DMS153 treated with DMSO at 0.1 percent for 48 hours (cell line): ENCODE results near the gene REXO1.
"Not testable (repeated sequence)": the region's sequence is repeated elsewhere in the genome, so short reads cannot be mapped to it uniquely, and the experiment has no call there.

Experiments
- DNase-seq: peaks from one replicate; lab custom pipeline; 2025; ENCODE audit not compliant: unreplicated experiment; lab: John Stamatoyannopoulos, UW

Gene REXO1

GRCh38 chr19:1814391-1814790 lies 33.9 kb downstream of the REXO1 start:
- DNase-seq: no peak

- DNase-seq: no peak
Measured at GRCh38 chr19:1813192-1814182, 34.8 kb downstream of the REXO1 start.

- peak; percentile 66 for DNase-seq
Measured at GRCh38 chr19:1812426-1813191, 35.7 kb downstream of the REXO1 start.

- DNase-seq: no peak
Measured at GRCh38 chr19:1811942-1812425, 36.3 kb downstream of the REXO1 start, which contains the start of gene ATP8B3. Gene ATP8B3 (minus strand): TSS chr19:1812276. CDS start chr19:1811736, 540 bp downstream.

GRCh38 chr19:1811472-1811894 lies 36.8 kb downstream of the REXO1 start:
- no peak for DNase-seq

GRCh38 chr19:1810439-1811160 lies 37.7 kb downstream of the REXO1 start:
- DNase-seq: no peak

- no peak for DNase-seq
Measured at GRCh38 chr19:1809678-1810077, 38.6 kb downstream of the REXO1 start.

- DNase-seq: no peak
Measured at GRCh38 chr19:1808395-1808731, 39.9 kb downstream of the REXO1 start.

GRCh38 chr19:1807695-1808394 lies 40.4 kb downstream of the REXO1 start:
- DNase-seq: no peak

- DNase-seq: no peak
Measured at GRCh38 chr19:1807030-1807694, 41.1 kb downstream of the REXO1 start.

GRCh38 chr19:1806184-1807029 lies 41.9 kb downstream of the REXO1 start:
- no peak for DNase-seq

GRCh38 chr19:1805401-1806183 lies 42.7 kb downstream of the REXO1 start:
- DNase-seq: no peak

- no peak for DNase-seq
Measured at GRCh38 chr19:1804858-1805257, 43.4 kb downstream of the REXO1 start.

- DNase-seq: no peak
Measured at GRCh38 chr19:1799695-1800342, 48.5 kb downstream of the REXO1 start.

GRCh38 chr19:1797313-1797712 lies 51.0 kb downstream of the REXO1 start:
- DNase-seq: not testable (repeated sequence)

GRCh38 chr19:1796395-1797142 lies 51.7 kb downstream of the REXO1 start:
- no peak for DNase-seq
